GM18858 (cell line): ENCODE measurements around the gene COLEC12.
"Not testable (repeated sequence)": the region's sequence is repeated elsewhere in the genome, so short reads cannot be mapped to it uniquely, and the experiment has no call there.

Source experiments
- ATAC-seq: cut with Tn5 transposase; IDR thresholded peaks from one replicate; pipeline ENCODE4 v1.9.1; 2021; ENCODE audit not compliant: unreplicated experiment

The COLEC12 gene

GRCh38 chr18:294566-294965, 205.9 kb downstream of the COLEC12 start:
- no peak for ATAC-seq

GRCh38 chr18:293536-293935, 207.0 kb downstream of the COLEC12 start:
- ATAC-seq = no peak

- ATAC-seq = no peak
Measured at GRCh38 chr18:292271-292670, 208.2 kb downstream of the COLEC12 start.

- not testable (repeated sequence) for ATAC-seq
Measured at GRCh38 chr18:289970-290369, 210.5 kb downstream of the COLEC12 start.

- no peak for ATAC-seq
Measured at GRCh38 chr18:289026-289425, 211.5 kb downstream of the COLEC12 start.

- no peak for ATAC-seq
Measured at GRCh38 chr18:286515-287310, 213.8 kb downstream of the COLEC12 start.

GRCh38 chr18:285817-286216, 214.7 kb downstream of the COLEC12 start:
- no peak for ATAC-seq

GRCh38 chr18:275486-275885, 225.0 kb downstream of the COLEC12 start:
- ATAC-seq = no peak

GRCh38 chr18:274313-274712, 226.2 kb downstream of the COLEC12 start:
- no peak for ATAC-seq

- no peak for ATAC-seq
Measured at GRCh38 chr18:273525-273924, 227.0 kb downstream of the COLEC12 start.

GRCh38 chr18:272650-273049, 227.9 kb downstream of the COLEC12 start:
- ATAC-seq = no peak

- ATAC-seq = no peak
Measured at GRCh38 chr18:269480-270095, 230.9 kb downstream of the COLEC12 start.

GRCh38 chr18:267688-268552, 232.6 kb downstream of the COLEC12 start, which contains the start of gene THOC1:
THOC1 (minus strand) TSS chr18:268047; CDS start chr18:268019, 28 bp downstream.
- peak; percentile 83 for ATAC-seq

GRCh38 chr18:267380-267687, 233.2 kb downstream of the COLEC12 start:
- no peak for ATAC-seq
